ENCODE results near the gene LCN10.
A peak's percentile ranks its signal among the peaks of the same experiment; 100 is the strongest.
"Not testable (repeated sequence)": the region's sequence is repeated elsewhere in the genome, so short reads cannot be mapped to it uniquely, and the experiment has no call there.

The LCN10 gene

GRCh38 chr9:136704741-136705140 lies 38.0 kb downstream of the LCN10 start:
- Mint-ChIP-seq H3K4me1 (ENCODE audit: low read depth) (peaks cover 24% of the 10 kb centered on the region), H3K27me3 (peaks cover 22% of the 10 kb centered on the region)
- H3K27ac Mint-ChIP-seq; H3K4me3 Mint-ChIP-seq; DNase-seq; H3K36me3 Mint-ChIP-seq (ENCODE audit: low read depth); H3K9me3 Mint-ChIP-seq: not testable (repeated sequence)

GRCh38 chr9:136703276-136703860 lies 39.4 kb downstream of the LCN10 start:
- Mint-ChIP-seq H3K27me3 (peaks cover 27% of the 10 kb centered on the region), H3K4me1 (ENCODE audit: low read depth) (peaks cover 24% of the 10 kb centered on the region), H3K27ac (no peak overlapping the region), H3K4me3 (no peak overlapping the region), H3K9me3 (no peaks in the 10 kb centered on the region), H3K36me3 (ENCODE audit: low read depth) (no peaks in the 10 kb centered on the region)
- no peak for DNase-seq

GRCh38 chr9:136701668-136702053 lies 41.1 kb downstream of the LCN10 start:
- DNase-seq = no peak
- peak overlapping the region; percentile 73 for H3K4me3 Mint-ChIP-seq
- no peaks in the 10 kb centered on the region for H3K9me3 Mint-ChIP-seq
- peak overlapping the region; percentile 92 for H3K27ac Mint-ChIP-seq
- no peaks in the 10 kb centered on the region for H3K36me3 Mint-ChIP-seq (ENCODE audit: low read depth)
- H3K4me1 Mint-ChIP-seq (ENCODE audit: low read depth) = peaks cover 24% of the 10 kb centered on the region
- H3K27me3 Mint-ChIP-seq = peaks cover 34% of the 10 kb centered on the region

GRCh38 chr9:136700959-136701667 lies 41.6 kb downstream of the LCN10 start:
- Mint-ChIP-seq H3K27me3 (peaks cover 33% of the 10 kb centered on the region), H3K9me3 (no peaks in the 10 kb centered on the region), H3K4me3 (peak overlapping the region; percentile 73), H3K36me3 (ENCODE audit: low read depth) (no peaks in the 10 kb centered on the region), H3K27ac (peak overlapping the region; percentile 92), H3K4me1 (ENCODE audit: low read depth) (peaks cover 24% of the 10 kb centered on the region)
- peak; percentile 79 for DNase-seq

GRCh38 chr9:136700304-136700703 lies 42.4 kb downstream of the LCN10 start:
- H3K36me3 Mint-ChIP-seq (ENCODE audit: low read depth) = no peaks in the 10 kb centered on the region
- H3K9me3 Mint-ChIP-seq = no peaks in the 10 kb centered on the region
- H3K4me1 Mint-ChIP-seq (ENCODE audit: low read depth) = peaks cover 24% of the 10 kb centered on the region
- no peak overlapping the region for H3K4me3 Mint-ChIP-seq
- peaks cover 29% of the 10 kb centered on the region for H3K27me3 Mint-ChIP-seq
- H3K27ac Mint-ChIP-seq = no peak overlapping the region
- DNase-seq = no peak

GRCh38 chr9:136698635-136699246 lies 44.0 kb downstream of the LCN10 start:
- no peak overlapping the region for H3K27ac Mint-ChIP-seq
- DNase-seq = no peak
- H3K36me3 Mint-ChIP-seq (ENCODE audit: low read depth) = no peaks in the 10 kb centered on the region
- no peaks in the 10 kb centered on the region for H3K9me3 Mint-ChIP-seq
- peaks cover 24% of the 10 kb centered on the region for H3K4me1 Mint-ChIP-seq (ENCODE audit: low read depth)
- peaks cover 27% of the 10 kb centered on the region for H3K27me3 Mint-ChIP-seq
- no peak overlapping the region for H3K4me3 Mint-ChIP-seq

DNA sequence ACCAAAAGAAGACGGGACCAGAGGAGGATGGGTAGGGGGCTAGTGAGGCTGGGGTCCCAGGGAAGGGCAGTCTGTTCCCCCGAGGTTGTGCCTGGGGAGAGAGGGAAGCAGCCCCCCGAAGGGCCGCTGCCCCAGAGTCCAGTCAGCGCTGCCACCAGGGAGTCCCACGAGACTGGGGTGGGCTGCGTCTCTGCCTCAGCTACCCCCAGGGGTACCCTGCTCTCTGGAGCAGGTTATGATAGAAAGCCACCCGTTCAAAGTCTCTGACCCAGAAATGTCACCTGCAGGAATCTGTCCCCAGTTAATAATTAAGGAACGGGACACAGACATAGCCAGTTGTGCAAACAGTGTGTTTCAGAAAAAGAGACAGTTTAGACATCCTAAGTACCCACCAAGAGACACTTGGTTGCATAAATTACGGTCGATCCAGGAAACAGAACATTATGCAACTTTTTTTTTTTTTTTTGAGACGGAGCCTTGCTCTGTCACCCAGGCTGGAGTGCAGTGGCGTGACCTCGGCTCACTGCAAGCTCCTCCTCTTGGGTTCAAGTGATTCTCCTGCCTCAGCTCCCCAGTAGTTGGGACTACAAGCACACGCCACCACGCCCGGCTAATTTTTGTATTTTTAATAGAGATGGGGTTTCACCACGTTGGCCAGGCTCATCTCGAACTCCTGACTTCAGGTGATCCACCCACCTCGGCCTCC lies 44.8 kb downstream of the LCN10 start:
- Mint-ChIP-seq H3K4me1 (ENCODE audit: low read depth) (peaks cover 22% of the 10 kb centered on the region), H3K36me3 (ENCODE audit: low read depth) (no peaks in the 10 kb centered on the region), H3K27ac (no peak overlapping the region), H3K9me3 (no peaks in the 10 kb centered on the region), H3K4me3 (no peak overlapping the region), H3K27me3 (peaks cover 27% of the 10 kb centered on the region)
- no peak for DNase-seq

DNA sequence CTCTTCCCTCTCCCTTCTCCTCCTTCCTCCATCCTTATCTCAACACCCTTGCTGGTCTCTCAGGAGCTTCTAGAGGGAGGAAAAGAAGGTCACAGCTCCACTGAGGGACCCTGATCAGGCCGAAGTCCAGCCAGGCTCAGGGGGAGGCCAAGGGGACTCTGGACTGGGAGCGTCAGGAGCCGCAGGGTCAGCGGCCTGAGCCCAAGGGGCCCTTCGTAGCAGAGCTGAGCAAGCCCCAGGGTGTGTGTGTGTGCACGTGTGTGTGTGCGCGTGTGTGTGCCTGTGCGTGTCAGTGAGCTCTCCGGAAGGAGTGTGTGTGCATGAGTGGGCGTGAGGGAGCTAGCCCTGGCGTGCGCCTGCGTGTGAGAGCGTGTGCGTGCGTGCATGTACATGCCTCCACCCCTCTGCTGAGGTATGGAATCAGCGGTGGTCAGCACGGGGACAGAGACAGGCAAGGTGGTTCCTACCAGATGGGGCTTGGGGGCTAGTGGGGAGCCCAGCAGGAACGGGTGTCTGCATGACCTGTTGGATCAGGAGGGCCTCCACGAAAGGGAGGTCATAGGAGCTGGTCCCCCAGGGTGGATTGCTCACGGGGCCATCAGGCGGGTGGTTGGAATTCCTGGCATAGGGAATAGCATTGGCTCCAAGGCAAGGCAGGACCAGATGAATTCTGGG lies 45.5 kb downstream of the LCN10 start:
- Mint-ChIP-seq H3K36me3 (ENCODE audit: low read depth) (no peaks in the 10 kb centered on the region), H3K4me1 (ENCODE audit: low read depth) (peaks cover 20% of the 10 kb centered on the region), H3K27me3 (peaks cover 27% of the 10 kb centered on the region), H3K4me3 (no peak overlapping the region), H3K27ac (no peak overlapping the region), H3K9me3 (no peaks in the 10 kb centered on the region)
- DNase-seq = no peak

DNA sequence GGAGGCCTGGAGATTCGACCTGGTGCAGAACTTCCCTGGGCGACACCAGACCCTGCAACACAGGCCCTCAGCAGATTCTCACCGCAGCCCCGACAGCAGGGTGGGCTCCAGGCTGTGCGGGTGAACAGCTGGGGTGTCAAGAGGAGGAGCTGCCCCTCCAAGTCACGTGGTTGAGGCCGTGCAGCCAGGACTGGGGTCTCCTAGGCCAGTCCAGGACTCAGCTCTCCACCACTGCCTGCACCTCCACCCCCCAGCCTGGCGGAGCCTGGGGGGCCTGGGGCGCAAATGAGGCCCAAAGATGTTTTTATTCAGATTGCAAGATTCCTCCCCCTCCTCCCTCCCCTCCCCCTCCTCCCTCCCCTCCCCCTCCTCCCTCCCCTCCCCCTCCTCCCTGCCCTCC lies 46.2 kb downstream of the LCN10 start:
- H3K36me3 Mint-ChIP-seq (ENCODE audit: low read depth) = no peaks in the 10 kb centered on the region
- no peak overlapping the region for H3K27ac Mint-ChIP-seq
- no peaks in the 10 kb centered on the region for H3K9me3 Mint-ChIP-seq
- no peak for DNase-seq
- H3K27me3 Mint-ChIP-seq = peaks cover 24% of the 10 kb centered on the region
- peaks cover 14% of the 10 kb centered on the region for H3K4me1 Mint-ChIP-seq (ENCODE audit: low read depth)
- H3K4me3 Mint-ChIP-seq = no peak overlapping the region

GRCh38 chr9:136695955-136696354 lies 46.8 kb downstream of the LCN10 start:
- H3K36me3 Mint-ChIP-seq (ENCODE audit: low read depth) = no peaks in the 10 kb centered on the region
- no peak for DNase-seq
- no peaks in the 10 kb centered on the region for H3K9me3 Mint-ChIP-seq
- H3K27ac Mint-ChIP-seq = no peak overlapping the region
- H3K4me3 Mint-ChIP-seq = no peak overlapping the region
- H3K27me3 Mint-ChIP-seq = peaks cover 24% of the 10 kb centered on the region
- peaks cover 9% of the 10 kb centered on the region for H3K4me1 Mint-ChIP-seq (ENCODE audit: low read depth)

GRCh38 chr9:136695435-136695895 lies 47.3 kb downstream of the LCN10 start:
- Mint-ChIP-seq H3K4me1 (ENCODE audit: low read depth) (peaks cover 4% of the 10 kb centered on the region), H3K36me3 (ENCODE audit: low read depth) (no peaks in the 10 kb centered on the region)

GRCh38 chr9:136694872-136695247 lies 47.9 kb downstream of the LCN10 start:
- Mint-ChIP-seq H3K4me1 (ENCODE audit: low read depth) (no peaks in the 10 kb centered on the region), H3K27ac (no peak overlapping the region), H3K4me3 (no peak overlapping the region), H3K36me3 (ENCODE audit: low read depth) (no peaks in the 10 kb centered on the region), H3K27me3 (peaks cover 20% of the 10 kb centered on the region), H3K9me3 (no peaks in the 10 kb centered on the region)
- no peak for DNase-seq

More at GRCh38 chr9:136695435-136695895, 47.3 kb downstream of the LCN10 start:
- Mint-ChIP-seq H3K4me3 (no peak overlapping the region), H3K9me3 (no peaks in the 10 kb centered on the region), H3K27ac (no peak overlapping the region), H3K27me3 (peaks cover 24% of the 10 kb centered on the region)
- DNase-seq = no peak

GRCh38 chr9:136694163-136694871 lies 48.4 kb downstream of the LCN10 start:
- Mint-ChIP-seq H3K27ac (no peak overlapping the region), H3K4me1 (ENCODE audit: low read depth) (no peaks in the 10 kb centered on the region), H3K9me3 (no peaks in the 10 kb centered on the region), H3K27me3 (peaks cover 20% of the 10 kb centered on the region), H3K4me3 (no peak overlapping the region), H3K36me3 (ENCODE audit: low read depth) (no peaks in the 10 kb centered on the region)
- peak; percentile 50 for DNase-seq

Measured in activated T-cell treated with anti-CD3 and anti-CD28 coated beads, Interleukin-2, amount 50 U/mL, for 24 hours (primary cell).